Epidermal melanocyte (primary cell): ENCODE results near the gene LLGL1.
"Not testable (repeated sequence)": the region's sequence is repeated elsewhere in the genome, so short reads cannot be mapped to it uniquely, and the experiment has no call there.

ENCODE experiments used
- DNase-seq: peaks from one replicate; pipeline ENCODE4 v3.0.0; 2011; ENCODE audit warnings: low spot score; ENCODE audit not compliant: insufficient read length

The LLGL1 gene

DNA sequence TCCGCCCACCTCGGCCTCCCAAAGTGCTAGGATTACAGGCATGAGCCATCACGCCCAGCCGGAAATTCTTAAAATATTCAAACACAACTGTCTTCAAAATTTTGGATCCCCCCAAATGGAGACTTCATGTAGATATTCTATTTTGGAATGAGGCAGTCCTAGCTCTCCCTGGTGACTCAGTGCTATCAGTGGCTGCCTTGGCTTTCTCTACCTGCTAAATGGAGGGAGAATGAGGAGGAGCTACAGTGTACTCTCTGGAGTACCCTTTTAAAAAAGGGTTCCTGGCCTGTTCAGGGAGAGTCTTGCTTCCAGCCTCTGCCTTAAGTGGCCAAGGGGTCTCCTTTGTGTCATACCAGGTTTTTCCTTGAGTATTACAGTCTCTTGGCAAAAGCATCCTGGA lies 31.0 kb upstream of the LLGL1 start:
- no peak for DNase-seq

DNA sequence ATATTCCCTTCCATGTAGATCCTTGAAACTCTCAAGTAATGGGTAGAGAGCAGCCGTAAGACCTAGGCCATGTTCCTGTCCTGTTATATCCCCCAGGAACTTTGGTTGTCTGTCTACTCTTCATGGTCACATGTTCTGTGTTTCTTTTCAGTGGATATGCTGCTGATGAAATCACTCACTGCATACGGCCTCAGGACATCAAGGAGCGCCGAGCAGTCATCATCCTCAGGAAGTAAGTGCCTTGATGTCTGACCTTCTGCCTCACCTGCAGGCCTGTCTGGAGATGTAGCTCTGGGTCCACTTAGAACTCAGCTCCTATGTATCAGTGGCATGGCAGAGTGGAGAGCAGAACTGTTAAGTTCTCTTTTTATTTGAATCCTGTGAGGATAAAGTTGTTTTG lies 30.6 kb upstream of the LLGL1 start:
- no peak for DNase-seq

DNA sequence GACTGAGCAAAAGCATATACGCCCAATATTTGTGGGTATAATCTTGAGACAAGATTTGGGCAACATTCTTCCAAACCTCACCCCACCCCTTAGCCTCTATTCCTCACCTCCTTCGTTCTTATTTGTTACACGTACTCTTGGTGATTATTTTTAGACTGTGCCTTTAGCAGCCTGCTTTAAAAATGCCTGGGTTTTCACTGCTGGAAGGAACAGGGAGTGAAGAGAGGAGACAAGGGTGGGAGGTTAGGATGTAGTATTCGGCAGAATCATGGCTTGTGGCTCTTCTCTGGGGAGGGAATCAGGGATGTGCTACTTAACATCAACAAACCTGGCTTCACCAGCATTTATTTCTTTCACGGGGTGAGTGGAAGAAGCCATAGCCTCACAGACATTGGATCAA lies 30.2 kb upstream of the LLGL1 start:
- DNase-seq = no peak

DNA sequence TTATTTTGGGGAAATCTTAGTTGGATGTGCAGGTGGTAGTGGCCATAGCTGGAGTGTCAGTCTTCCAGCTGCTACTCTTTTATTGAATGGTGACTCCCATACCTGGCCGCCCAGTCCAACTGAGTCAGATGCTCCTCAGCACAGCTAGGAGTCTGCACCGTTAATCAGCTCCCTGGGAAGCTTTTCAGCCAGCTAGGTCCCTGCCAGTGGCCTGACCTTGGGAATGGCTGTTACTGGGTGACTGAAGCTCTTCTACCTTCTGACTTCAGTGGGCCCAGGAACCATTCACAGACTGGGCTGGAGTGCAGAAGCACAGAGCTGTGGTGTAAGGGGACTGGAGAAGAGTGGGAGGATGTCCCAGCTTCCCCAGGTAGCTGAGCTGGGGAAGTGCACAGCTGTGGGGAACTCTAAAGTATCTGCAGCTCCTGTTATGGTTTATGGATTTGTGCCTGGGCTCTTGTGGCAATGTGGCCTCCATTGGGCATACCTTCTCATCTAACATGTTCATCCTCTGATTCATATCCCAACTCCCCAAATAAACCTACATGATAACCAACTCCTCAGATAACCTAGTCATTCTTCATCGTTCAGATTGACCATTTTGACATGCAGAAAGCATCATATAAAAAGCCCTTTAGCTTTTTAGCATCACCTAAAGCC lies 27.8 kb upstream of the LLGL1 start:
- DNase-seq = no peak

DNA sequence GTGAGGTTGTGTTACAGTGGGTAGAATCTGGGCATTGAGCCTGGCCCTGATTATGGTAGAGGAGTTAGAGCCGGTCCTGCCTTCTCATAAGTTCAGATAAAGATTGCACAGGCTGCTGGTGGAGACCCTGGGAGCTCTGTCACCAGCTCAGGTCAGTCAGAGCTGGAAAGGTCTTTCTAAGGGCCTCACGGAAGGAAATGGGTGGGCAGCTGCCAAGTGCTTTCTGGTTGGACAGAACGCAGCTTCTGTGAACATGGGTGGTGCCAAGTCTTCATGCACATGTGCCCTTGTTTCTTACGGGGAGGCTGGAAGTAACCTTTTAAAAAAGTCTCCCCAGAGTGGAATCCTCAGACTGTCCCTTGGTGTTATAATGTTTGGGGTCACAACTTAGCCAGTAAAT lies 26.9 kb upstream of the LLGL1 start:
- DNase-seq = no peak

DNA sequence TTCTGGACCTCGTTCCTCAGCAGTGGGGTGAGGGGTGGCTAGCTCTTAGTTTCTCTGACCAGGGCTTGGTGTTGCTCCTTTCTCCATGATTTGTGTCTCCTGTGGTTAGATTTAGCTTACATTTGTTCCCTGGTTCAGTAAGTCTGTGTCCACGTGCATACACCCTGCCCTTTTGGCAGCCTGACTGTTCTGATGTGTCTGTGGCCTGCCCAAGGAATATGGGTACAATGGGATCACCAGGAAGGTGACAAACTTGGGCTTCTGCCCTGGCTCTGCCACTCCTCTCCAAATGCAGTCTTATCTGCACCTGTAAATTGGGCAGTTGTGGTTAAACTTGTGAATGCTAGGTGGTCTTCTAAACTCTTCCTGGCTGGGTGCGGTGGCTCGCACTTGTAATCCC lies 24.3 kb upstream of the LLGL1 start:
- DNase-seq = no peak

DNA sequence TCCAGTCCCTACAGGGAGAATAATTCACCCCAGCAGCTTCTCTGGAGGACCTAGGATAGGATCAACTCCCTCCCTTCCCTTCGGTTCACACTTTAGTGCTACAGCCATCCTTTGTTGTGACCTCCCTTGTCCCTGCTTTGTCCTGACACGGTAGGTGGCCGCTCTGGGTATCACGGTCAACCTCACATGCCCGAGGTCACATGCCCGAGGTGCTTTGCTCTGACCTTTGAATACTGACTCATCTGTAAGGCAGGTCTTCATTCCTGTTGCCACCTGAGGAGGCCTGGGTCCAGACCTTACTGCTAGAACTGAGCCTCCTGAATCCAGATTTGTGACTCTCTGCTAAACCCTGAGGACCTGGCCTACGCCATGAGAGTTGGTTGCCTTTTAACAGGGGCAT lies 22.1 kb upstream of the LLGL1 start:
- DNase-seq = no peak

DNA sequence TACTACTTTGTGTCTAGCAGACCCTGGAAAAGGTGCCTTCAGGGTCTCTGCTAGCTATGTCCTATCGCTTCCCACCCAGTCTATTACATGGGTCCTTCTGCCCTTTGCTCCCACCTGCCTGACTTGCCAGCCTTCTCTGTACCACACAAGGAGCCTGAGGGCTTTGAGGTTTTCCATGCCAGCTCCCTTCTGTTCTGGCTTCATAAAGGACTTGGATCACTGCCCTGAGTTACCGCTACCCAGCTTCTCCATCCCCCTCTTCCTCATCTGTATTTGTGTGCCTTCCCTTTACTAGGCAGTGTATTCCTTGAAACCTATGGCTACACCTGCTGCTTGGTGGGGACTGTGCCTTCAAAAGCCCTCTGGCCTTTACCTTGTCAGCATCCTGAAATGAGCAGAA lies 19.6 kb upstream of the LLGL1 start:
- no peak for DNase-seq

DNA sequence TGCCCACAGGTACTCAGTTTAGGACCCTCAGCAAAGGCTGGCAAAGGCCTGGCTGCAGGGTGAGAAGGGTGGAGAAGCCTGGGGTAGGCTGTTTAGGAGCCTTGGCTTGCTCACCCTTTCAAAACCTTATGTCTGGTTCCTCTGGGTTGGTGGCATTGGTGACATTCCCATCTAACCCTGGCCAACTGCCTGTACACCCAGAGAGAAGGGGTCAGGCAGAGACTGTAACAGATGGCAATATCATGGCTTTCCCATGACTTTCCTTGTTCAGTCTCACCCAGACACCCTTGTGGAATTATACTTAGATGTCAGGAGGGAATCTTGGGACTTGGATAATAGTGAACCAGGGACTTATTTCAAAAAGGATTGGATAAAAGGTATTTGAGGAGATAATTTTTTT lies 18.5 kb upstream of the LLGL1 start:
- DNase-seq = no peak

DNA sequence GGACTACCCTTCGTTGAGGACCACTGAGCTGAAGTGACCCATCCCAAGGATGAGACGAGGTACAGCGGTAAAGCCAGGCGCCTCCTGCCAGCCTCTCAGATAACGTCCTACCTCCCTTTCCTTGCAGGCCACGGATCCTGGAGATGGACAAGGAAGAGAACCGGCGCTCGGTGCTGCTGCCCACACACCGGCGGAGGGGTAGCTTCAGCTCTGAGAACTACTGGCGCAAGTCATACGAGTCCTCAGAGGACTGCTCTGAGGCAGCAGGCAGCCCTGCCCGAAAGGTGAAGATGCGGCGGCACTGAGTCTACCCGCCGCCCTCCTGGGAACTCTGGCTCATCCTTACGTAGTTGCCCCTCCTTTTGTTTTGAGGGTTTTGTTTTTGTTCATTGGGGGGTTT lies 17.3 kb upstream of the LLGL1 start:
- no peak for DNase-seq

DNA sequence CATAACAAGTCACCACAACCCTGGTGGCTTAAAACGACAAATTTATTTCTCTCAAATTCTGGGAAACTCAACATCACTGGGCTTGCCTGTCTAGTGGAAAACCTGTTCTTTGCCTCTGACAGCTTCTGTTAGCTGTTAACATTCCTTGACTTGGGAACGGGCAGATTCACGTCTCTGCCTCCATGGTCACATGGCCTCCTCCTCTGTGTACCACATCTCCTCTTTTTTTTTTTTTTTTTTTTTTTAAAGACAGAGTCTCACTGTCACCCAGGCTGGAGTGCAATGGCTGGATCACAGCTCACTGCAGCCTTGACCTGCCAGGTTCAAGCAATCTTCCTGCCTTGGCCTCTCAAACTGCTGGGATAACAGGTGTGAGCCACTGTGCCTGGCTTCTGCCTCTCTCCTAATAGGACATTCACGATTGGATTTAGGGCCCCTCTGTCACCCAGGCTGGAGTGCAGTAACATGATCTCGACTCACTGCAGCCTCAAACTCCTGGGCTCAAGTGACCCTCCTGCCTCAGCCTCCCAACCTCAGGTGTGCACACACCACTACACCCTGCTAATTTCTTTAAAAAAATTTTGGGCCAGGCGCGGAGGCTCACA lies 11.7 kb upstream of the LLGL1 start:
- DNase-seq = no peak

DNA sequence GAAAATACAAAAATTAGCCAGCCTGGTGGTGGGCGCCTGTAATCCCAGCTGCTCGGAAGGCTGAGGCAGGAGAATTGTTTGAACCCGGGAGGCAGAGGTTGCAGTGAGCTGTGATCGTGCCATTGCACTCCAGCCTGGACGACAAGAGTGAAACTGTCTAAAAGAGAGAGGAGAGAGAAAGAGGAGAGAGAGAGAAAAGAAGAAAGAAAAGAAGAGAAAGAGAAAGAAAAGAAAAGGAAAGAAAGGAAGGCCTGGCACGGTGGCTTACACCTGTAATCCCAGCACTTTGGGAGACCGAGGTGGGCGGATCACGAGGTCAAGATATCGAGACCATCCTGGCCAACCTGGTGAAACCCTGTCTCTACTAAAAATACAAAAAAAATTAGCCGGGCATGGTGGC lies 8.5 kb upstream of the LLGL1 start:
- DNase-seq = not testable (repeated sequence)

DNA sequence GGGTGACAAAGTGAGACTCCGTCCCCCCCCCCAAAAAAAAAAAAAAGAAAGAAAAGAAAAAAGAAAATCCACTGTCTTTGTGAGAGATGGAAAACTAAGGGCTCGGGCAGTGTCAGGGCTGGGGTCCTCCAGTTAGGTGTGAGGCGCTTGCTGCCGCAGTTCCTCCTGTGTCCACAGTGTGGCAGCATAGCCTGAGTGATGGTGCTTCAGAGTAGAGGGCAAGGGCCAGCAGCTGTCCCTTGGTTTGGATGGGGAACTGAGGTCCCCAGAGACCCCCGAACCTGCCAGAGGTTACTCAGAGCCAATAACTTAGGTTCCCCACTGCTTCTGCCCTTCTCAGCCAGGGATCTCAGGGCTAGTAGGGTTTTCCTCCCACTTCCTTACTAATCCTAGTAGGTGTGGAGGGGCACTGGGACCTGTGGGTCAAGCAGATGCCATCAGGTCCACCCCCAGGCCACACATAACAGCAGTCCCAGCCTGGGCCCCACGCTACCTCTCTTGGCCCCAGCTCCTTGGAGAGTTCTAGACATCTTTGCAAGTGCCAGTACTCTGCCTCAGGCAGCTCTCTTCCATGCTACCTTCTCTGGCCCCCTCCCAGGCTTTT lies 7.9 kb upstream of the LLGL1 start:
- DNase-seq = peak; percentile 73

DNA sequence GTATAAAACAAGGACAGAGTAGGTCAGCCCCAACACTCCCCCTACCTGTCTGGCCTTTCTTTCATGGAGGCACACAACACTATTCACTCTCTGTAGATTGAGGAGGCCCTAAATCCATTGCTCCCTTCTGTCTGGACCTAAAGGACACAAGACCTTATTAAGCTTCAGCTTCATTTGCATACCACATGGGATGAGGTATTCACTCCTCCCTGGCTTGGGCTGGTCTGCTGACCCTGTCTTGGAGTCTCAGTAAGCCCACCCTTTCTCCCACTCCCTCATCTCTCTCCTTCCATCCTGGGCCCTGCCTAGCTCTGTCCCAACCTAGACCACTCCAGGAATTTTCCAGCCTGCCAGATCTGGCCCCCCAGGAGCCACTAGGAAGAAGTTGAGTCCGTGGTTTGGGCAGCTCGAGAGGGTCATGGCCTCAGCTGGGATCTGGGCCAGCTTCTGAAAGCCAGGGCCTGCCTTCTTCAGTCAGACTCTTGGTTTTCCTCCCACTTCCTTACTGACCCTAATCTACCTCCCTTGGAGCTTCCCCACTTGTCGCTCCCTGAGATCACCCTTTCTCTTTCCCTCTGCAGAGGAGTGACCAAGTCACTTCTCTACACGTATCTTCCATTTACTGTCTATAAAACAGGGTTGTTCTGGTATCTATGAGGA lies 6.5 kb upstream of the LLGL1 start:
- DNase-seq = no peak

DNA sequence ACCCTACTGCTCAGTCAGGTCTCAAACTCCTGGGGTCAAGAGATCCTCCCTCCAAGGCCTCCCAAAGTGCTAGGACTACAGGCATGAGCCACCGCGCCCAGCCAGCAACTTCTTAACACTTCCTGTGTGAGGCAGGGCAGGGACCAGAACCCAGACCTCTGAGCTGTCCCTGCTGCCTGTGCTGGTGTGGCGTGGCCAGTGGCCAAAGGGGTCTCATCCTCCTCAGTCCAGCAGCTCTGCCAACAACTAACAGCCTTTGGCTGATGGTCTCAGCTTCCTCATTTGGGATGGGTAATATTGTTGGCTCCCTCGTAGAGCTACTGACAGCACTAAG lies 1.4 kb upstream of the LLGL1 start:
- no peak for DNase-seq

DNA sequence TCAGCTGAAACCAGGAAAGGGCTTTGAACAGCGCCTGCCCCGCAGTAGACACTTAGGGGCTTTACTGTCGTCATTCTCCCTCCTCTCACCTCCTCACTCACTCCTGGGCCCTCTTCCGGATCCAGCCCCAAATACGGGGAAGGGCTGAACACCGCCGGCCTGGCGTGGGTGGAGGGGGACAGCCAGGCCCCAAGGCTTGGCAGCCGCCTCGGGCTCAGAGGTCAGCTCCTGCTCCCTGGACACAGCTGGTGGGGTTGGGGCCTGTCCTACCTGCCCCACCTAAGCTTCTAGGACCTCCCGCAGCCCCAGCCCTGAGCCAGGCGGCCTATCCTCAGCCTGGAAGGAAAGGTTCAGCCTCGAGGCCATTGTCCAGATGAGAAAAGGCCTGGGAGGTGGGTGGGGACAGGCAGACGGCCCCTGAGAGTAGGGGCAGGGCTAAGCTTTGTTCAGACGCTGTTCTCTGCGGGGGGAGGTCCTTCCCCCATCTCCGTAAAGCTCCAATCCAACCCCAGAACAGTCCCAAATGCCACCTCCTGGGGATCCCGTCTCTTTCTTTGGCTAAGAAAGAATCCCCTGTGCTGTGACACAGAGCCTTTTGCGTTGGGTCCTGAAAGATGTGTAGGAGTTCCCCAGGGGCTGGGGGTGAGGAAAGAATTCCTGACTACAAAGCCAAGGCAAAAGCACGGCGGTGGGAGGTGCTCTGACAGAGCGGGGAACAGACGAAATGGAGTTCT lies 881 bp upstream of the LLGL1 start:
- DNase-seq = no peak

DNA sequence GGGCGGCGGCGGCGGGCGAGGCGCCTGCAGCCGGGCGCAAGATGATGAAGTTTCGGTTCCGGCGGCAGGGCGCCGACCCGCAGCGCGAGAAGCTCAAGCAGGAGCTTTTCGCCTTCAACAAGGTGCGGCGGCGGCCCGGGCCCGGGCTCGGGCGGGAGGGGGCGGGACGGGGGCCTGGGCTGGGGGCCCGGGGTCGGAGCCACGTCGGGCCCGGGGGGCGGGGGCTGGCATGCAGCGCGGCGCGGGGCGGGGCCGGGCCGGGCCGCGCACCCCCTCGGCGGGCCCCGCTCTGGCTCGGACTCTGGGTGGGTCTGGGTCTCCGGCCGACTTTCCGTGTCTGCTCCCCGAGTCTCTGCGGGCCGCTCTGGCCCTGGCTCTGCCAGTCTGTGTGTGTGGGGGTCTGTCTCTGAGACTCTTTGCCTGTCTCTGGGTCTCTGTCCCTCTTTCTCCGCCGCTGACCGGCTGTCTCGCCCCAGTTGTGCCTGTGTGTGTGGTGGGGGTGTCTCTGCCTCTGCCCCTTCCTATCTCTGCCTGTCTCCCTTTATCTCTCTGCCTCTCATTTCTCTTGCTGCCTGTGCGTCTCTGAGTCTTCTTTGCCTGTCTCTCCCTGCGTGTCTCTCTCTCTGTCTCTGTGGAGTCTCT lies 328 bp downstream of the LLGL1 start:
- DNase-seq = no peak

DNA sequence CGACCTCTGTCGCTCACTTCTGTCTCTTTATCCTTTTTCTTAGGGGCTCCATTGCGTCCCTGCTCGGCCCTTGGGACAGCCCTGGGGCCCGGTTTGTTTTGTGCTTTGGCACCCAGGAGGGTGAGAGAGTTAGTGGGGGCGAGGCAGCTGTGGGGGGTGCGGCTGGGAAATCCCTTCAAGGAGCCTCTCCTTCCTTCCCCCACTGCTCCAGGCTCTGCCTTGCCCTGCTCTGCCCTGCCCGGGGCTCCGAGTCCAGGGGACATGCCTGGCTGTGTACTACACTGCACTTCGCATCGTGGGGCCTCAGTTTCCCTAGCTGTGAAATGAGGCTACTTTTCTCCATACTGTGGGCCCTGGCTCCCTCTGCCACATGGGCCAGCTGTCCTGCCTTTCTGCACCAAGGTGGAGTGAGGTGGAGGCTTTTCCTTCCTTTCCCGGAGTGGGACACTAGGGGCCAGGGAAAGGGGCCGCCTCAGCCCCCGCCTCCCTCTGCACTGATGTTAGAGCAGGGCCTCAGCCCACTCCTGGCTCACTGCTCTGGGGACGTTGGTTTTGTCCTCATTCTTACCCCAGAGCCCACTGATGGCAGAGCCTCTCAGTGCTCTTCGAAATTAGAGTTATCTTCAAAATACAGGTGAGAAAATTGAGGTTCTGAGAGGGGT lies 980 bp downstream of the LLGL1 start:
- DNase-seq = no peak

DNA sequence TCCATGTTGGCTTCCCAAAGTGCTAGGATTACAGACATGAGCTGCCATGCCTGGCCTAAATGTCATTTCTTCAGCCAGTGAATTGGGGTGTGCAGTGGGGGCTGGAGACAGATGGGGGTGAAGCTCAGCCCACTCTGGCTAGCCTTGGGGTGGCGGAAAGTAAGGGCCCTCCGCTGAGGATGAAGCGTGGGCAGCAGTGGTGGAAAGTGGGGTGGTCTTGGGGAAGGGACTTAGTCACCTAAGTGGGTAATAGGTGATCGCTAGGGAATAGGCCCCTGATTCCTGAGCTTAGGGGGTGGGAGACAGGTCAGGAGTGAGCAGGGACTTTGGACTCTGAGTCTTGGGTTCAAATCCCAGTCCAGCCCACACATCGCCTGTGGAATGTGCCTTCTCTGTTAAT lies 2.2 kb downstream of the LLGL1 start:
- DNase-seq = no peak

DNA sequence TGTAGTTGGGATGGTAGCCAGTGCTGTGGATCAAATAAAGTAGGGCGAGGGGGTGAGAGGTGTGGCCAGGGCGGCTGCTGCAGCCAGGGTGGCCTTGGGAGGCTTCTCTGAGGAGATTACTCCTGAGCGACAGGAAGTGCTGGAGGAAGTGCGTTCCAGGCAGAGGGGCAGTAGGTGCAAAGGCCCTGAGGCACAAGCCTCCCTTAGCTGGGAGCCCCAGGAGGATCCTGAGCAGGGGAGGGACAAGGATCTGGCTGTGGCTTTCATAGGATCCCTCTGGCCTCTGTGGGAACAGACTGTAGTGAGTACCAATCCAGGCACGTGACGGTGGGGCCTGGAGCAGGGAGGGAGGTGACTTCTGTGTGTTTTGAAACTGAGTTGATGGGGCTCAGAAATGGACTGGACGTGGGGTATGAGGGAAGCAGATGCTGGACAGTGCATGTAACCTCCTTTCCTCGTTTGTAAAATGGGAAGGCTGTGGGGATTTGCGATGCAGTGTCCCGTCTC lies 2.8 kb downstream of the LLGL1 start:
- DNase-seq = no peak

DNA sequence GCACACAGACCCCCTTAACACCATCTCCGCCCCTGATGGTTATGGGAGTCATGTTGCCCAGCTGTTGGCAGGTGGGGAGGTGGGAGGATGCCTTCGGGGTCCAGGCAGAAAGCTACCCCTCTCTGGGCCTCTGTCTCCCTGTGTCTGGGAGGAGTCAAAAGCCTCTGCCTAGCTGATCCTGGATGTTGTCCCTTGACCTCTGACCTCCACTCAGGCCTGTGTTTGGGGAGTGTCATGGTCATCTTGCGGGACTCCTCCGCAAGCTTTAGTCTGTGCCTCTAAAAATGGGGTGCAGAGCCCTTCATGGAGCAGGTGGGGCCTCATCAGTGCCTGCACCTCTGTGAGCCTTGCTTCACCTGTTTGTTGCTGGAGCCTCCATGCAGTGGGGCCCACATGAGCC lies 3.8 kb downstream of the LLGL1 start:
- DNase-seq = no peak
